Type B pancreatic cell (in vitro differentiated cells): ENCODE data around the gene TTC22. TPM values are rescaled to one million over a fixed set of nuclear protein-coding genes. Genes with fewer than 3 reads are reported as not detected.

Experiments
- DNase-seq: peaks from one replicate; pipeline ENCODE4 v3.0.0; 2021; ENCODE audit warnings: mixed read lengths; ENCODE audit not compliant: unreplicated experiment; ENCODE audit errors: extremely low spot score
- H3K27ac Mint-ChIP-seq: 2 replicates; pipeline ENCODE4 v1.8.0; 2021; ENCODE audit warnings: mild to moderate bottlenecking, mixed read lengths
- H3K27me3 Mint-ChIP-seq: 2 replicates; pipeline ENCODE4 v1.8.0; 2021; ENCODE audit warnings: mixed read lengths
- H3K36me3 Mint-ChIP-seq: 2 replicates; pipeline ENCODE4 v1.8.0; 2021; ENCODE audit warnings: mixed read lengths
- H3K4me1 Mint-ChIP-seq: one replicate; pipeline ENCODE4 v1.8.0; 2021; ENCODE audit warnings: mixed read lengths; ENCODE audit not compliant: unreplicated experiment
- H3K4me3 Mint-ChIP-seq: 2 replicates; pipeline ENCODE4 v1.8.0; 2021; ENCODE audit warnings: mild to moderate bottlenecking, mixed read lengths
- H3K9me3 Mint-ChIP-seq: 2 replicates; pipeline ENCODE4 v1.8.0; 2021; ENCODE audit warnings: mixed read lengths
- CTCF ChIP-seq: fragments of 200-600 bp; sonication (generic); conservative IDR thresholded peaks from 2 replicates; pipeline ENCODE4 v1.5.0; 2021; ENCODE audit warnings: antibody characterized with exemption, mild to moderate bottlenecking
- total RNA-seq: library from RNA; stranded (reverse); gene quantifications from 2 replicates; pipeline ENCODE4 v1.2.1, GENCODE V29; 2021; ENCODE audit warnings: low replicate concordance

TTC22 gene
- total RNA-seq, 1 donor from 2014 or later = 7.0 TPM

GRCh38 chr1:54784066-54784465 lies 17.1 kb downstream of the TTC22 start:
- no peak for TF ChIP-seq CTCF
- peaks cover 9% of the 10 kb centered on the region for H3K4me1 Mint-ChIP-seq
- H3K27ac Mint-ChIP-seq = no peak overlapping the region
- peak; percentile 63 for DNase-seq
- peaks cover 45% of the 10 kb centered on the region for H3K27me3 Mint-ChIP-seq
- H3K9me3 Mint-ChIP-seq = no peaks in the 10 kb centered on the region
- no peak overlapping the region for H3K4me3 Mint-ChIP-seq
- H3K36me3 Mint-ChIP-seq = no peaks in the 10 kb centered on the region

GRCh38 chr1:54782588-54782987 lies 18.5 kb downstream of the TTC22 start:
- no peaks in the 10 kb centered on the region for H3K4me1 Mint-ChIP-seq
- DNase-seq = no peak
- peak overlapping the region; percentile 37 for H3K27ac Mint-ChIP-seq
- TF ChIP-seq CTCF = no peak
- H3K4me3 Mint-ChIP-seq = no peak overlapping the region
- H3K36me3 Mint-ChIP-seq = no peaks in the 10 kb centered on the region
- no peaks in the 10 kb centered on the region for H3K9me3 Mint-ChIP-seq
- peaks cover 54% of the 10 kb centered on the region for H3K27me3 Mint-ChIP-seq

- no peak overlapping the region for H3K4me3 Mint-ChIP-seq
- peaks cover 54% of the 10 kb centered on the region for H3K27me3 Mint-ChIP-seq
- TF ChIP-seq CTCF = no peak
- DNase-seq = no peak
- H3K9me3 Mint-ChIP-seq = no peaks in the 10 kb centered on the region
- no peaks in the 10 kb centered on the region for H3K36me3 Mint-ChIP-seq
- H3K4me1 Mint-ChIP-seq = no peaks in the 10 kb centered on the region
- H3K27ac Mint-ChIP-seq = peak overlapping the region; percentile 37
Observed at GRCh38 chr1:54782156-54782555, 19.0 kb downstream of the TTC22 start.

- Mint-ChIP-seq H3K4me1 (no peaks in the 10 kb centered on the region), H3K27me3 (peaks cover 51% of the 10 kb centered on the region), H3K9me3 (no peaks in the 10 kb centered on the region), H3K27ac (no peak overlapping the region), H3K36me3 (no peaks in the 10 kb centered on the region), H3K4me3 (peak overlapping the region; percentile 66)
- DNase-seq = no peak
- no peak for TF ChIP-seq CTCF
Observed at GRCh38 chr1:54781023-54781723, 19.9 kb downstream of the TTC22 start.

GRCh38 chr1:54777431-54777830 lies 23.7 kb downstream of the TTC22 start:
- Mint-ChIP-seq H3K4me1 (no peaks in the 10 kb centered on the region), H3K27ac (no peak overlapping the region), H3K4me3 (no peak overlapping the region), H3K36me3 (no peaks in the 10 kb centered on the region), H3K9me3 (no peaks in the 10 kb centered on the region), H3K27me3 (peaks cover 37% of the 10 kb centered on the region)
- TF ChIP-seq CTCF = no peak
- no peak for DNase-seq
